Mesodermal cell (in vitro differentiated cells): ENCODE data around the gene ENDOG.

Experiments
- H3K27ac ChIP-seq: 2 replicates; pipeline ENCODE4 v1.7.0; 2013; ENCODE audit warnings: mild to moderate bottlenecking, low read depth, low read length, moderate library complexity; ENCODE audit not compliant: severe bottlenecking
- H3K36me3 ChIP-seq: 2 replicates; pipeline ENCODE4 v1.7.1; 2013; ENCODE audit warnings: mild to moderate bottlenecking, low read length, moderate library complexity; ENCODE audit not compliant: control insufficient read depth, insufficient read depth
- H3K4me1 ChIP-seq: one replicate; pipeline ENCODE4 v1.7.1; 2013; ENCODE audit warnings: mild to moderate bottlenecking, low read length; ENCODE audit not compliant: insufficient read depth, control insufficient read depth, poor library complexity, severe bottlenecking
- H3K4me3 ChIP-seq: 2 replicates; pipeline ENCODE4 v1.7.0; 2013; ENCODE audit warnings: low read length, control low read depth, mild to moderate bottlenecking; ENCODE audit not compliant: insufficient read depth, poor library complexity, severe bottlenecking; ENCODE audit errors: extremely low read depth
- H3K9me3 ChIP-seq: 2 replicates; pipeline ENCODE4 v1.7.1; 2013; ENCODE audit warnings: mild to moderate bottlenecking, low read length, moderate library complexity; ENCODE audit not compliant: control insufficient read depth
- WGBS, 2 experiments: methylation state at CpG; one replicate each; pipeline ENCODE4 v1.1.5; 2013; ENCODE audit warnings: missing lambda C conversion rate in 2 of 2; ENCODE audit not compliant: insufficient coverage in 2 of 2; 5-methylcytosine and 5-hydroxymethylcytosine counted together

ENDOG gene

GRCh38 chr9:128820665-128821583 lies 2.6 kb downstream of the ENDOG start:
- Histone ChIP-seq H3K4me1 (peaks cover 11% of the 10 kb centered on the region), H3K4me3 (no peak overlapping the region), H3K9me3 (peaks cover 3% of the 10 kb centered on the region), H3K27ac (no peak overlapping the region), H3K36me3 (peaks cover 36% of the 10 kb centered on the region)
- WGBS, 2 experiments = 89 to 91% methylated on average over 21 to 24 of the region's 24 CpGs

DNA sequence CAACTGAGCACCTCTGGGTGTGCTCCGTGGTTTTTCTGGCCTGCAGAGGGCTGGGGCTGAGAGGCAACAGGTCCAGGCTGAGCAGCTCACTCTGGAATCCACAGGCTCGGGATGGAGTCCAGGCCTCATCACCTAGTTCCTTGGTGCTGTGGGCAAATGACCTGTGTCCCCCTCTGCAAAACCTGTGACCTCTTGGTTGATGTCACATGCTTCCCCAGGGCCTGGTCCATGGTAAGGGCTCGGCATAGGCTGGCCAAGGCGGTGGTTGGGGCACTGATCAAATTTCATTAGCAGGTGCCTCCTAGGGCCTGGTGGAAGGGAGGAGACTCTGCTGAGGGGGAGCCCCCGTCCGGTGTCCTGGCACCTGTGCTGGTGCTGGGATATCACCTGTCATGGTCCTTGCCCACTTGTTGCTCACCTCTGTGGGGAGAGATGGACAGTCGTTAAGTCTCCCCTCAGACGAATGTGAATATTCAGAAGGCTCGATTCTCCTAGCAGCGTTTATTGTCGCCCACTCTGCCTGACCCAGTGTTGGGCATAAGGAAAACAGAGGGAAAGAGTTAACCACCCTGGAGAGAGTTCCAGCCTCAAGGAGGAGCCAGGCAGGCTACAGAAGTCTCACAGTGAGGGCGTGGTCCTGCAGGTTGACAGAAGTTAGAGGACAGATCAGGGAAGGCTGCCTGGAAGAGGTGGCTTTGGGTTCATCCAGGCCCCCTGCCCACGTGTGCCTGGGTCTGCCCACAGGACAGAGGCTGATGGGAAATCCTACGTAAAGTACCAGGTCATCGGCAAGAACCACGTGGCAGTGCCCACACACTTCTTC lies 3.5 kb downstream of the ENDOG start:
- Histone ChIP-seq H3K36me3 (peaks cover 45% of the 10 kb centered on the region), H3K4me1 (peaks cover 11% of the 10 kb centered on the region), H3K9me3 (peaks cover 3% of the 10 kb centered on the region), H3K4me3 (no peak overlapping the region), H3K27ac (no peak overlapping the region)
- 89 to 94% methylated on average over 16 of the region's 16 CpGs for WGBS, 2 experiments

DNA sequence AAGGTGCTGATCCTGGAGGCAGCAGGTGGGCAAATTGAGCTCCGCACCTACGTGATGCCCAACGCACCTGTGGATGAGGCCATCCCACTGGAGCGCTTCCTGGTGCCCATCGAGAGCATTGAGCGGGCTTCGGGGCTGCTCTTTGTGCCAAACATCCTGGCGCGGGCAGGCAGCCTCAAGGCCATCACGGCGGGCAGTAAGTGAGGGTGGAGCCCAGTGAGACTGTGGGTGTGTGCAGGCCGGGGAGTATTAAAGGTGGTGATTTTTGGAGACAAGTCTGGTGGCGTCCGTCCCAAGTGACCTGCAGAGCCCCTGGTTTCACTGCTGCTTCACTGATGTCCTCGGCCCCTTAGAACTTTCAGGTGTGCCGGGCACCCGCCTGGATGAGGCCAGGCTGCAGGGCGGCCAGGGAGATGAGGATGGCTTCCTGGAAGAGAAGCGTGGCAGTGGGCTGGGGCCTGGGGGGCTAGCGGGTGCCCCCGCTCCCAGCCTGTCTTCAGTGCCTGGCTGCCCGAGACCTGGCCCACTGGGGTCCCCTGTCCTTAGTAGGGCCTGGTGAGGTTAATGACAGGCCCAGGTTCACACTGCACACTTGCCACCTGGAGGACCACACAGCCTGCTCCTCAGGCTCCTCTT lies 4.2 kb downstream of the ENDOG start:
- peaks cover 52% of the 10 kb centered on the region for H3K36me3 ChIP-seq
- peaks cover under 1% of the 10 kb centered on the region for H3K9me3 ChIP-seq
- peaks cover 11% of the 10 kb centered on the region for H3K4me1 ChIP-seq
- no peak overlapping the region for H3K27ac ChIP-seq
- 96 to 99% methylated on average over 12 to 21 of the region's 22 CpGs for WGBS, 2 experiments
- no peak overlapping the region for H3K4me3 ChIP-seq

DNA sequence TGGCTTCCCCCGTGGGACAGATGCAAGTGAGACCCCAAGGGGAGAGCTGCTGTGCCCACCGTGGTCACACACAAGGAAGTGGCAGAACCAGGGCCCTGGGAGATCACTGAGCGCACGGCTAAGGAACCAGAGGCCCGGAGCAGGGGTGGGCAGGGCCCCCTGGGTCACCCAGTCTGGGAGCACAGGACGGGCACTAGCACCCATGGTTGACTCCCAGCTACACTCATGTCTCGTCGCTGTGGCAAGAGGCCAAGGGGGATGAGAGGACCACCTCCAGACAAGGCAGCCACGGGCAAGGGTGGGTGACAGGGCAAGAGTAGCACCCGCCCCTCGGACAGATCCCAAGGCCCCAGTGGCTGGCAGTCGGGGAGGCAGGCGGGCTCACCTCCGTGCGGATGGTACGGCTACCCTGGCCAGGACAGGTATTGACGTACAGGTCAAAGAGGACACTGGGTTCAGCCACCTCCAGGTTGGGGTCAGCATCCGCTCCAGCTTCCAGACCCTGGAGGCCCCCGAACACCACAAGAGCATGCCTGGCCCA lies 5.1 kb downstream of the ENDOG start:
- Histone ChIP-seq H3K9me3 (no peaks in the 10 kb centered on the region), H3K4me3 (no peak overlapping the region), H3K36me3 (peaks cover 55% of the 10 kb centered on the region), H3K4me1 (peaks cover 11% of the 10 kb centered on the region), H3K27ac (no peak overlapping the region)
- WGBS, 2 experiments = 97 to 98% methylated on average over 15 to 18 of the region's 19 CpGs

DNA sequence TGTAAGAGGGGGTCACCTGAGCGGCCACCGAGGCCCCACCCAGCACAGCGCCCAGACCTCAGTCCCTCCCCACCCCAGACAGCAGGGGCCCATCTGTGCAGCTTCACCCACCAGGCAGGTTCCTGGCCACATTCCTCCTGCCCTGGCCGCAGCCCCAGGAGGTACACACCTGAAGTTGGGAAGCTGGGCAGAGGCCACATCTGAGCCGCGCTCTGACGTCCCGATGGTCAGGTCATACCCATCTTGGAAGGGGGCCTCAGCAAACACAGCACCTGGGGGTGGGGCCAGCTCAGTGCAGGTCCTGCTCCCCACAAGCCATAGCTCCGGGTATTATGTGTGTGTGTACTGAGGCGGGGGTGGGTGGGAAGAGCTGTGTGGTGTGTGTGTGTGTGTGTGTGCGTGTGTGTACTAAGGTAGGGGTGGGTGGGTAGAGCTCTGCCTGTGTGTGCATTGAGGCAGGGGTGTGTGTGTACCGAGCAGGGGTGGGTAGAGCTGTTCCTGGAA lies 5.7 kb downstream of the ENDOG start:
- Histone ChIP-seq H3K27ac (no peak overlapping the region), H3K9me3 (no peaks in the 10 kb centered on the region), H3K4me3 (no peak overlapping the region), H3K4me1 (peaks cover 14% of the 10 kb centered on the region), H3K36me3 (peaks cover 55% of the 10 kb centered on the region)
- WGBS, 2 experiments = 97 to 100% methylated on average over 9 of the region's 12 CpGs

DNA sequence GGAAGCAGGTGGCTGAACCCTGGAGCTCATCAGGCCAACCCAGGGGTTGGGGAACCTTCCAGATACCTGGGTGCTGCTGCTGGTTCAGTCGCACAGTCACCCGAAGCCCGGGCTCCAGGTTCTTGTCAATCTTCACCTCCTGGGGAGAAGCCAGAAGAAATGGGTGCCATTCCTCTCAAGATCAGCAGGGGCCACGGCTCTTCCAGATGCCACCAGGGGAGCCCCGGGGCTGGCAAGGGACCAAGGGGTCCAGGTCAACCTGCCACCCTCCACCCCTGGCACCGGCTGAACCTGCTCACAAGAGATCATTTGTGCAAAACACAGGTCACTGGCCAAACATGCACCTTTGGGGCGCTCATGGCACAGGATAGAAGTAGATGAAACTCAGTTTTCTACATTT lies 6.6 kb downstream of the ENDOG start:
- Histone ChIP-seq H3K4me3 (no peak overlapping the region), H3K36me3 (peaks cover 55% of the 10 kb centered on the region), H3K9me3 (no peaks in the 10 kb centered on the region), H3K27ac (no peak overlapping the region), H3K4me1 (peaks cover 7% of the 10 kb centered on the region)
- WGBS, 2 experiments = 94 to 100% methylated on average over 3 to 7 of the region's 7 CpGs

- no peak overlapping the region for H3K4me3 ChIP-seq
- no peak overlapping the region for H3K27ac ChIP-seq
- H3K9me3 ChIP-seq = no peaks in the 10 kb centered on the region
- H3K4me1 ChIP-seq = peaks cover 5% of the 10 kb centered on the region
- peaks cover 55% of the 10 kb centered on the region for H3K36me3 ChIP-seq
- WGBS, 2 experiments = 94 to 95% methylated on average over 16 to 18 of the region's 22 CpGs
Measured at GRCh38 chr9:128825923-128826700, 7.8 kb downstream of the ENDOG start.

GRCh38 chr9:128828267-128828666 lies 10.0 kb downstream of the ENDOG start:
- Histone ChIP-seq H3K4me3 (peak overlapping the region; percentile 82), H3K27ac (no peak overlapping the region), H3K4me1 (peaks cover 5% of the 10 kb centered on the region), H3K9me3 (no peaks in the 10 kb centered on the region), H3K36me3 (peaks cover 40% of the 10 kb centered on the region)
- 91 to 97% methylated on average over 6 to 8 of the region's 8 CpGs for WGBS, 2 experiments

- WGBS, 2 experiments = 38 to 53% methylated on average over 12 to 15 of the region's 18 CpGs
- peak overlapping the region; percentile 69 for H3K27ac ChIP-seq
- peaks cover 40% of the 10 kb centered on the region for H3K36me3 ChIP-seq
- no peaks in the 10 kb centered on the region for H3K9me3 ChIP-seq
- H3K4me1 ChIP-seq = peaks cover 5% of the 10 kb centered on the region
- H3K4me3 ChIP-seq = peak overlapping the region; percentile 82
Measured at GRCh38 chr9:128828719-128829452, 10.6 kb downstream of the ENDOG start.
